Activated CD8-positive, alpha-beta memory T cell treated with anti-CD3 and anti-CD28 coated beads for 48 hours (primary cell): ENCODE data around the gene TMEM45A.
"Not testable (repeated sequence)": the region's sequence is repeated elsewhere in the genome, so short reads cannot be mapped to it uniquely, and the experiment has no call there.

ENCODE experiments used
- DNase-seq, 3 experiments: peaks; one replicate each; pipeline ENCODE4 v3.0.0-alpha.2; 2020; ENCODE audit warnings: low read depth in 2 of 3, low spot score in 2 of 3

TMEM45A gene

DNA sequence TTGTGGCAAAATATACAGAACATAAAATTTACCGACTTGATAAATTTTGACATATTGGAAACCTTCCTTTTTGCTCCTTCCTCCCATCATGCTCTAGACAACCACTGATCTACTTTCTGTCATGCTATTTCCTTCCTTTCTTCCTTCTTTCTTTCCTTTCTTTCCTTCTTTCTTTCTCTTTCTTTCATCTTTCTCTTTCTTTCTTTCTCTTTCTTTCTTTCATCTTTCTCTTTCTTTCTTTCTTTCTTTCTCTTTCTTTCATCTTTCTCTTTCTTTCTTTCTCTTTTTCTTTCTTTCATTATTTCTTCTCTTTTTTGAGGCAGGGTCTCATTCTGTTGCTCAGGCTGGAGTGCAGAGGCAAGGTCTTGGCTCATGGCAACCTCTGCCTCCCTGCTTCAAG lies 8.9 kb upstream of the TMEM45A start:
- no peak for DNase-seq

DNA sequence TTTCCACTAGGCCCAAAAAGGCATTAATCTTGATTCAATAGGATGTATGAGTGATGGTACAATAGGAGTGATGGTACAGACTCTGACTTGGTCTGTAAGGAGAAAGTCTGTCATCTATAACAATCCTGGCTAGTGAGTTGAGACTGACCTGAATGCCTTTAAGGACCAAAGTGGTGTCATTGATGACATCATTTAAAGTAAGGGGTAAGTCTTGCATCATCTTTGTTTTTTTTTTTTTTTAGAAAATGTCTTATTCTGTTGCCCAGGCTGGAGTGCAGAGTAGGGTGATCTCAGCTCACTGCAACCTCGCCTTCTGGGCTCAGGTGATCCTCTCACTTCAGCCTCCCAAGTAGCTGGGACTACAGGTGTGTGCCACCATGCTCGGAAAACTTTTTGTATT lies 5.6 kb upstream of the TMEM45A start:
- no peak for DNase-seq

DNA sequence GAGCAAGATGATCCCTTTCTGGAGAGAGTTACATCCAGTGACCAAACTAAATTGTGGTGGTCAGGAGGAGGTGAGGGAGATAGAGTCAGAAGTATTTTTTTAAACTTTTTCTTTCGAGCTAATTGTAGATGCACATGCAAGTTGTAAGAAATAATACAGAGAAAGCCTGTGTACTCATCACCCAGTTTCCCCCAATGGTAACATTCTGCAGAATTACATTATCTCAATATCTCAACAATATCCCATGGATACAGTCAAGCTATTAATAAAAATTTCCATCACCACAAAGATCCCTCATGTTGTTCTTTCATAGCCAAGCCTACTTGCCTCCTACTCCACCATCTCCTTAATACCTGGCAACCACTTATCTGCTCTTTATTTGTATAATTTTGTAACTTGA lies 3.3 kb upstream of the TMEM45A start:
- DNase-seq = no peak

DNA sequence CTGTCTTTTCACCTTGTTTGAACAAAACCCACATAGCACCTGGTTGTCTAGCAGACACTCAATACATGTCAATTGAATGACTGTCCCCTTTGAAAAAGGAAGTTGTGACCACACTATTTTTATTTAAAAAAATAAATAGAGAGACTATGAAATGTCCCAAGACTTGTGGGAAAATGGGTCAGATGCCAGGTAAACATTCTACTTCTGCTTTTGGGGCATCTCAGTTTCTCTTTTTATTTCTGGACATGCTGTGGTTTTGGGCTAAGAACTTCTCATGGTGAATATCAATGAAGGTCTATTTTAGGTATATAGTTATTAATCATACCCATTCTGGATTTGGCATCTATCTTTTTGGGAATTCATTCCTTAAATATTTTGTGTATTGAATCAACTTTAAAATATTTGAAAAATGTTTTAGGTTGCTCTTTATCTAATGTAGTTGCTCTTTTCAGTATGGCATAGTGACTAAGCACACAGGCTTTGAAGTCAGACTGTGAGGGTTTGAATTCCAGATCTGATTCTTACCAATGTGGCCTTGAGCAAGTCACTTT lies 4.4 kb downstream of the TMEM45A start:
- DNase-seq = no peak

DNA sequence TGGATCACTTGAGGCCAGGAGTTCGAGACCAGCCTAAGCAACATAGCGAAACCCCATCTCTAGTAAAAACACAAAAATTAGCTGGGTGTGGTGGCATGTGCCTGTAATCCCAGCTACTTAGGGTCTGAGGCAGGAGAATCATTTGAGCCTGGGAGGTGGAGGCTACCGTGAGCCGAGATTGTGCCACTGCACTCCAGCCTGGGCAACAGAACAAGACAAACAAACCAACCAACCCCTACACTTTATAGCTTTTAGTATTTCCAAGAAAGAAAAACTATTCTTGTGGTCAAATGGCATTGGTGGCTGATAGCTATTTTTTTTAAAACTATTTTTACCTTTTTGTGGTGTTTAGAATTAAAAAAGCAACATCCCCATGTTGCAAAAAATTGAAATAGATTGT lies 7.2 kb downstream of the TMEM45A start:
- no peak for DNase-seq

DNA sequence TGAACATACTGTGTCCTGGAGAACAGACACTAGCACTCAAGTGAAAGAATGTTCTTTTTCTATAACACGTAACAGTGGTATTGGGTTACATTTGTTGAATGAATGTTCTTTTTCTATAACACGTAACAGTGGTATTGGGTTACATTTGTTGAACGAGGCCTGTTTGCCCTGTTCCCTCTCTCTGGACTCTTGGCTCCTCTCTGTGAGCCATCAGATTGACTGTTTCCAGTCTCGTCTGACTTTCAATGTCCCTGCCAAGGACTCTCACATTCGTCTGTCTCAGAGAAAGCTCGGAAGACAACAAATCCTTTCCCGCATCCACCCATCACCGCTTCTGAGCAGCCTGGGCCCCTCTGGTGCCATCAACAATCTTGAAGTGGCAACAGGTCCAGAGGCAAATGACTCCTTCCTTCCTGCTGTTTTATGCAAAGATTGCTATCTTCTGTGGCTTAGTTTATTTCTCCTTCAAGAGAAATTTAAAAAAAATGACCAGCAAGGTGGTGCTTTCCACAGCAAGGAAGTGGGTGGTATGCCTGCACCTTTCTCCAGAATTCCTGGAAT lies 8.0 kb downstream of the TMEM45A start:
- no peak for DNase-seq

DNA sequence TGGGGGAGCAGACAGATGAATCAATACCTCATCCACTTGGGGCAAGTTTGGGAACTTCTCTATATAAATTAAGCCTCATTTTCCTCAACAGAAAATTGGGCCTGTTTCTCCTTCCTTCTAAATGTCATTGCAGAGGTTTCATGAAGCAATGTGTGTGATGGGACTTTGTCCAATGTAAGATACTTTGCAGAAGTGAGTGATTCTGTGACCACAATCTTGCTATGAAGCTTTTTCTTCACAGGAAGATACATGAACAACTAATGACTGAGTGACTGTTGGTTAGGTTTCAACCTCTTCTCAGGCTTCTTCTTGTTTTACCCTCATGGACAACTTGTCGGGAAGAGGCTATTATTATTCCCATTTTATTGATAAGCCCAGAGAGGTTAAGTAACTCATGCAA lies 11.0 kb downstream of the TMEM45A start:
- DNase-seq = no peak

DNA sequence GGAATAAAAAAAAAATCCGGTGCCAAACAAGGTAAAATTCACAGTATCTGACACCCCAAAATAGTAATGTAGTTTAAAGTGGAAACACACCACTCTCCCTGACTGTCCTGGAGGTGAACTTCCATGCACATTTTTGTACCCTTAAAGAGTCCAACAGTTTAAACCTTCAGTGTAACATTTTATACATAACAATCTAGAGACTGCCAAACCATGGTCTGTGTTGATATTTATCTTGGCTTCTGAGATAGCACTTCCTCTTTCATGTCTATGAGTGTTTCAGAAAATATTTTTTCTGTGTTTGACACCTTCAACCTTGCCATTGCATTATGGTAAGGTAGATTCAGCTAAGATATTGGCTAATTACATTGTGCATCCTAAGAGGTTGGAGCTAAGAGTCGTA lies 13.9 kb downstream of the TMEM45A start:
- no peak for DNase-seq

DNA sequence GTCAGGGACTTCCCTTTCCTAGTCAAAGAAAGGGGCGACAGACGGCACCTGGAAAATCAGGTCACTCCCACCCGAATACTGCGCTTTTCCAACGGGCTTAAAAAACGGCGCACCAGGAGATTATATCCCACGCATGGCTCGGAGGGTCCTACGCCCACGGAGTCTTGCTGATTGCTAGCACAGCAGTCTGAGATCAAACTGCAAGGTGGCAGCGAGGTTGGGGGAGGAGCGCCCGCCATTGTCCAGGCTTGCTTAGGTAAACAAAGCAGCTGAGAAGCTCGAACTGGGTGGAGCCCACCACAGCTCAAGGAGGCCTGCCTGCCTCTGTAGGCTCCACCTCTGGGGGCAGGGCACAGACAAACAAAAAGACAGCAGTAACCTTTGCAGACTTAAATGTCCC lies 17.4 kb downstream of the TMEM45A start:
- not testable (repeated sequence) for DNase-seq

DNA sequence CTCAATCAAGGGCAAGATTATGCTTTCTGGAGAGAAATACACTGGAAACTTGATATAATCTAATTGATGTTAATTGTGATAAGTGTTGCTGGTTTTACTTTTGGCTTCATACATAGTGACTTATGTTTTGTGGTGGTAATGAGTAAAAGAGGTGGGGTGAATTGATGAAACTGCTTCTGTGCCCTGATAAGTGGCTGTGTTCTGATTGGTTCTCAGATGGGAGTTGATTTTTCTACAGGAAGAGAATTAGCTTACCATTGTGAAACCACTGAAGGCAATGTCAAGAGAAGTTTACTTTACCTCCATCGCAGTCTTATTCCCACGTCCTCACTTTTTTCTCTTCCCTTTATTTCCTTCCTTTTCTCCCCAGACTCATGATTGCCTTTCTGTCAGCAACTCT lies 23.8 kb downstream of the TMEM45A start:
- DNase-seq = no peak

DNA sequence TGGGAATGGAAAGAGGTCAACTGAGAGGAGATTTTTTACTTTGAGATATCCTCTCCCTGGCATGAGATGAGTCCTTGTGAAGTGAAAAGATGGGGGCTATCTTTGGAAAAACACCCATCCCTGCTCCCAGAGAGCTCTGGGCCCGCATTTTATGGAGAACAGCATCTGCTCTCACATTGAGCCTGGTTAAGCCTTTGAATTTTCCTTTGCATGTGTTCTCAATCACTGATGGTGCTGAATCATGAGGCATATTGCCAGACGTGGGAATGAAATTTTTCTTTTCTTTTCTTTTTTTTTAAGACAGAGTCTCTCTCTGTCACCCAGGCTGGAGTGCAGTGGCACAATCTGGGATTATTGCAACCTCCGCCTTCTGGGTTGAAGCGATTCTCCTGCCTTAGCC lies 24.4 kb downstream of the TMEM45A start:
- no peak for DNase-seq

DNA sequence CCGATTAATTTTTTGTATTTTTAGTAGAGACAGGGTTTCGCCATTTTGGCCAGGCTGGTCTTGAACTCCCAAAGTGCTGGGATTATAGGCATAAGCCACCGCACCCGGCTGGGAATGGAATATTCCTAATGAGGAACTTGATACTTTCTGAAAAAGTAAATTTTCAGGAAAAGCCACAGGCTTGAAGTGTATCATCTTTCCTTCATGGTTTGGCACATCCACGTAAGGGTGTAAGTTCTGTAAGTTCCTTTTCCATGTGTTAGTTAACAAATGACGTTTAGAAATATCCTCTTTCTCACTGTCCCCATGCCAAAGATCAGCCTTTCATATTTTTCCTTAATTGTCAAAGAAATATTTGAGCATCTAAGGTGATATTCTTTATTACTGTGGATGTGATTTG lies 24.9 kb downstream of the TMEM45A start:
- no peak for DNase-seq

DNA sequence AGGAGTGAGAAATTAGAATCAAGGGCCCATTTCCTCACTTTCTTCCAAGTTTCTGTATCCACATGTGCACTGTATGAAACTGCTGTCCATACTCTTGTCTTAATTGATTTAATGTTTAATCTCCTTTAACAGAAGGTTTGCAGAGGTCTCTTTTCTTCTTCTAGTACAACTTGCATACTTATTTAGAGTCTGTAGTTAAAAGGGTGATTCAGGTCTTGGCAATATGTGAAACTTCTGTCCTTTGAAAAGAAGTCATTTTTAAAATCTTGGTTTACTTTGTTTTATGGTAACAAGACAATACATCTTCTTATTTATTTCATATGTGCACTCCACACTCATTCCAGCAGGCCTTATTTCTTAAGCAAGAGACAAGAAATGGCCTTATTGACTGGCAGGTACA lies 25.8 kb downstream of the TMEM45A start:
- DNase-seq = no peak

DNA sequence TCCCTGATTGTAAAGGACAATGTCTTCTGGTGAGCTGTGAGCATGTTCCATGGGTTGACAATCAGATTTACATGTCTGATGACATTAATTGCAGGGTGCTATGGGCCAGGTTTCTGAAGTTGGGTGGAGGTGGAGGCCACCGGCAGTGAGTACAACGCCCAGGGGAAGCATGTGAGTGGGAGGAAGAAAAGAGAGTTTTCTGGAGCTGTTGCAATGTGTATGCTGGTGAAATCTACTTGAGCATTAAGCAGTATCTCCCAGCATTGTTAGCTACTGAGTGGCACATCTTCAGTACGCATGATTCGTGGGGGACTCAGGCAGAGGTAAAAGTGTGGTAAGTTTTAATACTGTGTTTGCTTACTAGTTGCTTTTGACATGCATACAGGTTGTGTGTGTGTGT lies 26.6 kb downstream of the TMEM45A start:
- no peak for DNase-seq

DNA sequence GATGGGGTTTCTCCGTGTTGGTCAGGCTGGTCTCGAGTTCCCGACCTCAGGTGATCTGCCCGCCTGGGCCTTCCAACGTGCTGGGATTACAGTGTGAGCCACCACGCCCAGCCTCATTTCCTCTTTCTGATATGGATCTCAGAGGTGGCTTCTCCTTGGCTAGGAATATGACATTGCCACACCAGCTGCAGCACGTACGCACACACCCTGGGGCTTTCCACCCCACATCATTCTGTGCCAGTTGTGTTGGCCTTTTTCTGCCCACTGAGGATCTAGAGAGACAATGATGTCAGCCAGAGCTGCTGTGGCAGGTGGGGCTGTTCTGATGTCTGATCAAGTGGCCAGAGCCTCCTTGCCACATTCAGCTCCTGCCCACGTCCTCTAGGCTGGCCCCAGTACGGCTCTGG lies 29.0 kb downstream of the TMEM45A start:
- DNase-seq = no peak

DNA sequence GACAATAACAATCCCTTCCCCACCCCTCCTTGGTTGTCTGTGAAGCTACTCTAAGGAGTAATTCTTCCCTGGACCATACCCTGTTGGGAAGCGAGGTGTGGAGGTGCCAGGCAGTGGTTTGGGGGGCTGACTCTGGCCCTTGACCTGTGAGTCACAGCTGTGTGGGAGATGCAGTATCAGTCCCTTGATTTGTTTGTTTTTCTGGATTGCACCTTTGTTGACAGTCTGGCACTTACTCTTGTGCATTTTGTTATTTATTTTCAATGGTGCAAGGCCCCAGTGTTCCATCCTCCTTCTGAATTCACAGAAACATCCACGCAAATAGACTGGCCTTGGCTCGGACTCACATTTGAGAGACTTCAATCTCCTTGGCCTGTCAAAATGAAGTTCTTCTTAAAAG lies 29.7 kb downstream of the TMEM45A start:
- DNase-seq = no peak

DNA sequence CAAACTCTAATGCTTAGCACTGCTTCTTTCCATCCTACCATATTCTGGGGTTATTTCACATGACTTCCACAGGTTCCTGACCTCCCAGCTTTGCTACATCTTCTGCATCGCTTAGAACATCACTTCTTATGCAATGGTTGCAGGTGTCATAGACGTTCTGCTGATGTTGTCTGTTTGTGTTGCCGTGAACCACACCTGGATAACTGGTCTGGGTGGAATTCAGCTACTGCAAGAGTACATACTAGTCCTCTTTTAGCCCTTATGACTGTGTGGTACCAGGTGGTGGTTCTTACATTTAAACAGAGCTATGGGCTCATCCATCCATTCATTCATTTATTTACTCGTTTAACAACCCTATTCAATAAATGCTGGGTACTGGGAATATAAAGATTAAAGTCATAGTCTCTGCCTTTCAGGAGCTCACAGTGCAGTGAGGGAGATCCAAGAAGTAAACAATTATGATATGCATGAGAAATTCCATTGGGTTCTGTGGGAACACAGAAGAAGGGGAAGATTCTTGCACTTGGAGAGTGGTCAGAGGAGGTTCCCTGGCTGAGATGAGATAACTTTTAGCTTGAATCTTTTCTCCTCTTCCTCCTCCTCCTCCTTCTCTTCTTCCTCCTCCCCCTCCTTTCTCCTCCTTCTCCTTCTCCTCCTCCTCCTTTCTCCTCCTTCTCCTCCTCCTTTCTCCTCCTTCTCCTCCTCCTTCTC lies 30.8 kb downstream of the TMEM45A start:
- DNase-seq = no peak

DNA sequence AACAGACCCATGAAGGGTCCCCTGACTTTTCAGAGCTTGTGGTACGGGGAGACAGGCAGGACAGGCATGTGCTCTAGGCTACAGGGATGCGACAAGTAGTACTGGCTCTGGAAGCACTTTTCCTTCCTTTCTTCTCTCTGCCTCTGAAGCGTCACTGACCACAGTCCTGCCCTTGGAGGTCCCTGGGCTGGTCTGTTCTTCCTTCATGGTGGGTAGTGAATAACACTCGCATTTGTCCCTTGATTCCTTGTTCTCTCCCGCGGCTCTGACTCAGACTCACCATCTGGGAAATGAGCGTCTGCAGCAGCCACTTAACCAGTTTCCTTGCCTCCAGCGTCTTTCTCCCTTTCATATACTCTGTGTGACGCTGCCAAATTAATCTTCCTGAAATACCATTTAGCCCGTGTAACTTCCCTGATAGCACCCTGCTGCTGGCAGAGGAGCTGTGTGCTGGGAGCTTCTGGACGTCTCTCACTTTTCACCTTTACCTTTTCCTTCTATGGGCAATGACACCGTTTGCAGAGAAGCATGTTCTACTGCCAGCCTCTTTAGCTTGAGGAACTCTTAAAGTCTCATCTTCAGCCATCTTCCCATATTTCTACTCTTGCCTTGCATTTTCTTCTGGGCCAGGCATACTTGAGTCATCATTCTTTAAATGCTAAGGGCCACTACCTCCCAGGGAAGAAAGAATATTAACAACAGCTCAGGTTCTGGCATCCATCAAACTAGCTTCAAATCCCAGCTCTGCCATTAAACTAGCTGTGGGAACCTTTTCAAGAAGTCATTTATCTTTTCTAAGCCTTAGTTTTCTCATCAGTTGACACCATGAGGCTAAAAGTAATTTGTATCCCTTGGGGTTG lies 33.6 kb downstream of the TMEM45A start:
- no peak for DNase-seq

DNA sequence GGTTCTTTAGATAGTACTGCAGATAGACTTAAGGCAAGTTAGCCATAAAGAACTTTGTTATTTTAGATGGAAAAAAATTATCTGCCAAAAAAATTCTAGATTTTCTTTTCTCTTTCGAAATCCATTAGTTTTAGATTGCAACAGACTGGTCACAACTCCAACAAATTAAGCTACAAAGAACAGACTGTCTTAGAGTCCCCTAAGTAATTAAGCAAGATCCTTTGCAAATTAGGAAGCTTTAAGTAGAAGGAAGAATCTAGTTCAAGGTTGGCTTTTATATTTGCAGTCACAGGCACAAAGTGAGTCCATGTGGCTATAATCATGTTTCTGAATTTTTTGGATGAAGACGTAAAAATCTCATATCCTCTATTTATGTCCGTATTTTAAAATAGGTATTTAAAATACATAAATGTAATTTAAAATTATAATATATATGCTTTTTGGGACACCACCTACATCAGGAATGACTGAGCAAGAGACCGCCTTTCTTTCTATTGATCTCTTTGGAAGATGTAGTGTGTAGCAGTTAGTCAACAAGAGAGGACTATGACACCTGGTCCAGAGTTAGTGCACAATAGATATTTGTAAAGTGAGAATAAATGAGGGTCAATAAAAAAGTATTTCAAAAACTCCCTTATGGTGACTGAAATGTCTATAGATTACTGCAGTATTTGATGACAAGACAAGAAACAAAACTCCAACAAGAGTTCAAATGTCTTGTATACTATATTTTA lies 34.4 kb downstream of the TMEM45A start:
- DNase-seq = no peak

DNA sequence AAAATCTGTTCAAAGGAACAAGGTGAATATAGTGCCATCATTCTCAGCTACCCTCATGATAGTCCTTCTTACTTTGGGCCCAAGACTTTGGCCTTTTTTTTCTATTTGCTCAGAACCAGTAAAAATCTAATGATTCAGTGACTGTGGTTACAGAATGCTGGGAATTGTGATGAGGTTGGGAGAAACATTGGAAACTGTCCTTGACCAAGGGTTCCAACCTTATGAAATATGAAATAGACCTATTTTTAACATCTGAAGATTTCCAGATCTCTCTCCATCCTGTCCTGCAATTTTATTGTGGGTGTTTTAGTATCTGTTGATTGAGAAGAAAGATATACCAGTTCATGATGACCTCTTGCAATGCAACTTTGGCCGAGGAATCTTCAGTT lies 34.9 kb downstream of the TMEM45A start:
- no peak for DNase-seq

DNA sequence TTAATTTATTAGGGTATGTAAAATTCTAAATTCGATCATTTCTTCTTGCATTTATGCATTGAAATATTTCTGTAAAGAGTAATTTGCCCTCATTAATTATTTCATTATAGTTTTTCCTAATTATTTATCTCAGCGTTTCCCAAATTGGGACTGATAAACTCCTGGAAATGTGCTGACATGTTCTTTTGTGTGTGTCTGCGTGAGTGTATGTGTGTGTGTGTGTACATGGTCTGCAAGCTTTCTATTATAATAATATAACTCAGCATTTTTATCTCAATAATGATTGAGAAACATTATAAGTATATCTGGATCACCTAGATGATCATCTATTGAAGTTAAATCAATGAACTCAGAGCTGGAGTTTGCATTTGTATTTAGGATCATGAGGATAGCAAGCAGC lies 38.7 kb downstream of the TMEM45A start:
- DNase-seq = no peak
